ENCODE data around the gene SPAM1.

Gene SPAM1

DNA sequence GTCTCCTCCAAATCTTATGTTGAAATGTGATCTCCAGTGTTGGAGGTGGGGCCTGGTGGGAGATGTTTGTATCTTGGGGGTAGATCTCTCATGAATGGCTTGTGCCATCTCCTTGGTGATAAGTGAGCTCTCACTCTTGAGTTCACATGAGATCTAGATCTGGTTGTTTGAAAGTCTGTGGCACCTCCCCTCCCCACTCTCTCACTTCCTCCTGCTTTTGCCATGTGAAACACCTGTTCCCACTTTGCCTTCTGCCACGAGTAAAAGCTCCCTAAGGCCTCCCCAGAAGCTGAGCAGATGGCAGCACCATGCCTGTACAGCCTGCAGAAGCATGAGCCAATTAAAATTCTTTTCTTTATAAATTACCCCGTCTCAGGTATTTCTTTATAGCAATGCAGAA, 84.3 kb downstream of the SPAM1 start:
- TF ChIP-seq CTCF (conservative IDR thresholded peaks at IDR 0.05; ENCODE audit: control insufficient read depth, insufficient read depth, low read depth, low read length) = no peak
- no peak overlapping the region for H3K4me3 ChIP-seq (ENCODE audit: control insufficient read depth, low read depth, low read length)
- DNase-seq (ENCODE audit: low read depth) = no peak
